K562 (cell line): ENCODE measurements around the gene AFG1L. TPM values are rescaled to one million over a fixed set of nuclear protein-coding genes. Genes with fewer than 3 reads are reported as not detected.

Experiments
- CXXC5 ChIP-seq: fragments of 250-450 bp; sonication (Bioruptor Pico); IDR thresholded peaks from 2 replicates; pipeline ENCODE4 v1.8.0; 2022; ENCODE audit warnings: inconsistent platforms, mild to moderate bottlenecking, moderate library complexity
- FOXA1 ChIP-seq: fragments of 450-650 bp; IDR thresholded peaks from 2 replicates; pipeline ENCODE4 v1.6.1; 2016; ENCODE audit warnings: mild to moderate bottlenecking, borderline replicate concordance
- KLF1 ChIP-seq: fragments of 450-650 bp; IDR thresholded peaks from 2 replicates; pipeline ENCODE4 v1.6.1; 2016; ENCODE audit warnings: missing genetic modification characterization, missing compliant biosample characterization
- SAFB2 ChIP-seq: fragments of 200-400 bp; formaldehyde crosslinking; IDR thresholded peaks from 2 replicates; pipeline ENCODE4 v1.6.1; 2018; ENCODE audit warnings: borderline replicate concordance, low read length, low read depth, moderate library complexity; ENCODE audit not compliant: severe bottlenecking
- SP1 ChIP-seq: sonication (generic); formaldehyde crosslinking; IDR thresholded peaks from 2 replicates; pipeline ENCODE4 v1.8.1; 2022; ENCODE audit warnings: mild to moderate bottlenecking, missing genetic modification reagents
- SRF ChIP-seq, 2 experiments: fragments of 250-450, 450-650 bp in 1 of 2; sonication (Bioruptor Pico) in 1 of 2; sonication (generic) in 1 of 2; formaldehyde crosslinking; IDR thresholded peaks; 2 replicates each; pipeline versions ENCODE4 v1.5.0 to v1.5.1; 2020 to 2022; ENCODE audit warnings: mild to moderate bottlenecking in 1 of 2, missing genetic modification reagents in 1 of 2
- TARDBP ChIP-seq: fragments of 450-650 bp; IDR thresholded peaks from 2 replicates; pipeline ENCODE4 v1.6.1; 2016
- TBP ChIP-seq: optimal IDR thresholded peaks from 2 replicates; pipeline ENCODE3; 2011; ENCODE audit warnings: low read depth, low read length, improper control_type of control experiment
- ZBTB7A ChIP-seq: IDR thresholded peaks from 2 replicates; pipeline ENCODE4 v1.6.1; 2011; ENCODE audit warnings: low read depth, mild to moderate bottlenecking, low read length, moderate library complexity, borderline replicate concordance; ENCODE audit not compliant: control insufficient read depth
- ZNF41 ChIP-seq: fragments of 250-450 bp; sonication (Bioruptor Pico); conservative IDR thresholded peaks from 2 replicates; pipeline ENCODE4 v1.4.0; 2020; ENCODE audit warnings: mild to moderate bottlenecking
- polyA plus RNA-seq, 8 experiments: library from polyadenylated mRNA; depleted of rRNA in 4 of 8; stranded (reverse) in 5 of 8; unstranded in 3 of 8; fragments of >200 nt; fragmentation: Nextera tagmentation in 2 of 8; fragmentation: Illumina TruSeq in 1 of 8; extraction: Ambion mirVana in 2 of 8; extraction: Trizol in 1 of 8; gene quantifications; 2 replicates each; pipeline versions ENCODE4 v1.2.1 to v1.2.3, GENCODE V29; 2011 to 2014; ENCODE audit warnings: inconsistent platforms in 1 of 8, missing spikeins in 1 of 8
- total RNA-seq, 7 experiments: library from RNA; depleted of rRNA in 6 of 7; stranded (reverse); fragments of >200 nt in 6 of 7; fragmentation: Illumina TruSeq in 2 of 7; extraction: Trizol in 2 of 7; gene quantifications; 2 replicates each; pipeline versions ENCODE4 v1.2.1 to v1.2.3, GENCODE V29; 2011 to 2021; ENCODE audit warnings: low replicate concordance in 1 of 7
- TF ChIP-seq, protein P1 (sequence below): IDR thresholded peaks from 3 replicates; pipeline ENCODE4 v1.6.1; 2011; ENCODE audit warnings: borderline replicate concordance, mild to moderate bottlenecking, moderate library complexity; ENCODE audit not compliant: insufficient read length; ENCODE audit errors: extremely low read depth
- TF ChIP-seq, protein P2 (sequence below): sonication (generic); formaldehyde crosslinking; IDR thresholded peaks from 2 replicates; pipeline ENCODE4 v1.8.1; 2023; ENCODE audit warnings: mild to moderate bottlenecking, missing genetic modification reagents
- TF ChIP-seq, protein P3 (sequence below): fragments of 450-650 bp; IDR thresholded peaks from 2 replicates; pipeline ENCODE4 v1.6.1; 2016; ENCODE audit warnings: low read depth, mild to moderate bottlenecking, moderate library complexity
- TF ChIP-seq, protein P4 (sequence below): fragments of 250-450 bp; sonication (Bioruptor Pico); IDR thresholded peaks from 2 replicates; pipeline ENCODE4 v1.4.0; 2020; ENCODE audit warnings: borderline replicate concordance

The AFG1L gene
- total and polyA plus RNA-seq, 9 of the 15 experiments (the other 6 are each of a cell fraction or from before 2014, with no cell fraction given): 2.2 to 15.5 (median 5.8) TPM

DNA sequence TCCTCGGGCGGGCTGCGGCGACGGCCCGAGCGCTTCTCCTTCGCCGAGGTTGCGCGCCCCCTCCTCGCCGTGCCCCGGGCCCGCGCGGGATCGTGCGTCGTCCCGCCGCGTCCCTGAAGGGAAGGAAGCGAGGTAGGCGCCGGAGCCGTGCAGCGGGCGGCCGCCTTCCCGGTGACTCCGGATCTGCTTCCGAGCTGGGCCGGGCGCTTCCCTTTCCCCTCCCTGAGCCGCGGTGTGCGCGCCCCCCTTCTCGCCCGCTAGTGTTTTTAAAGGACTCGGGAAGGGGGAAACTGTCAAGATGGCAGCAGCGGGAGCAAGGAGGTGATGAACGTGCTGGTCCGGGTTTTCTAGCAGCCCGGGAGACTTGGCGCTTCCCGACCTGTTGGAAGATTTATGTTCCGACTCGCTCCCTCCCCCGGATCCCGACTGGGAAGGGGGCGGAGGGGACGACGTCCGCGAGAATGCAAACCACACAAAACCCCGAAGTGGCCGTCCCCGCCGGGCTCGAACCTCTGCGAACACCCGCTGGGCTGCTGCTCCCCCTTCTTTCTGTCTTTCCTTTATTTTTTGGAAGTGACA, 265.1 kb downstream of the AFG1L start (continued):
- TF ChIP-seq, protein P1, sequence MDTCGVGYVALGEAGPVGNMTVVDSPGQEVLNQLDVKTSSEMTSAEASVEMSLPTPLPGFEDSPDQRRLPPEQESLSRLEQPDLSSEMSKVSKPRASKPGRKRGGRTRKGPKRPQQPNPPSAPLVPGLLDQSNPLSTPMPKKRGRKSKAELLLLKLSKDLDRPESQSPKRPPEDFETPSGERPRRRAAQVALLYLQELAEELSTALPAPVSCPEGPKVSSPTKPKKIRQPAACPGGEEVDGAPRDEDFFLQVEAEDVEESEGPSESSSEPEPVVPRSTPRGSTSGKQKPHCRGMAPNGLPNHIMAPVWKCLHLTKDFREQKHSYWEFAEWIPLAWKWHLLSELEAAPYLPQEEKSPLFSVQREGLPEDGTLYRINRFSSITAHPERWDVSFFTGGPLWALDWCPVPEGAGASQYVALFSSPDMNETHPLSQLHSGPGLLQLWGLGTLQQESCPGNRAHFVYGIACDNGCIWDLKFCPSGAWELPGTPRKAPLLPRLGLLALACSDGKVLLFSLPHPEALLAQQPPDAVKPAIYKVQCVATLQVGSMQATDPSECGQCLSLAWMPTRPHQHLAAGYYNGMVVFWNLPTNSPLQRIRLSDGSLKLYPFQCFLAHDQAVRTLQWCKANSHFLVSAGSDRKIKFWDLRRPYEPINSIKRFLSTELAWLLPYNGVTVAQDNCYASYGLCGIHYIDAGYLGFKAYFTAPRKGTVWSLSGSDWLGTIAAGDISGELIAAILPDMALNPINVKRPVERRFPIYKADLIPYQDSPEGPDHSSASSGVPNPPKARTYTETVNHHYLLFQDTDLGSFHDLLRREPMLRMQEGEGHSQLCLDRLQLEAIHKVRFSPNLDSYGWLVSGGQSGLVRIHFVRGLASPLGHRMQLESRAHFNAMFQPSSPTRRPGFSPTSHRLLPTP: no peak
- TF ChIP-seq SP1 (peak; percentile 54; the same call in 1 of the 2 replicates), ZNF41 (CRISPR knock-in tag) (no peak), TBP (peak; percentile 16), SRF (CRISPR knock-in tag; IDR thresholded peaks at IDR 0.05) (no peak), CXXC5 (CRISPR knock-in tag) (peak; percentile 43; the same call in 1 of the 2 replicates), ZBTB7A (no peak), TARDBP (no peak), SAFB2 (no peak), FOXA1 (no peak), KLF1 (tag) (no peak)
- TF ChIP-seq, protein P2, sequence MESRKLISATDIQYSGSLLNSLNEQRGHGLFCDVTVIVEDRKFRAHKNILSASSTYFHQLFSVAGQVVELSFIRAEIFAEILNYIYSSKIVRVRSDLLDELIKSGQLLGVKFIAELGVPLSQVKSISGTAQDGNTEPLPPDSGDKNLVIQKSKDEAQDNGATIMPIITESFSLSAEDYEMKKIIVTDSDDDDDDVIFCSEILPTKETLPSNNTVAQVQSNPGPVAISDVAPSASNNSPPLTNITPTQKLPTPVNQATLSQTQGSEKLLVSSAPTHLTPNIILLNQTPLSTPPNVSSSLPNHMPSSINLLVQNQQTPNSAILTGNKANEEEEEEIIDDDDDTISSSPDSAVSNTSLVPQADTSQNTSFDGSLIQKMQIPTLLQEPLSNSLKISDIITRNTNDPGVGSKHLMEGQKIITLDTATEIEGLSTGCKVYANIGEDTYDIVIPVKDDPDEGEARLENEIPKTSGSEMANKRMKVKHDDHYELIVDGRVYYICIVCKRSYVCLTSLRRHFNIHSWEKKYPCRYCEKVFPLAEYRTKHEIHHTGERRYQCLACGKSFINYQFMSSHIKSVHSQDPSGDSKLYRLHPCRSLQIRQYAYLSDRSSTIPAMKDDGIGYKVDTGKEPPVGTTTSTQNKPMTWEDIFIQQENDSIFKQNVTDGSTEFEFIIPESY (CRISPR knock-in tag): peak; percentile 10; the same call in 1 of the 2 replicates
- TF ChIP-seq, protein P3, sequence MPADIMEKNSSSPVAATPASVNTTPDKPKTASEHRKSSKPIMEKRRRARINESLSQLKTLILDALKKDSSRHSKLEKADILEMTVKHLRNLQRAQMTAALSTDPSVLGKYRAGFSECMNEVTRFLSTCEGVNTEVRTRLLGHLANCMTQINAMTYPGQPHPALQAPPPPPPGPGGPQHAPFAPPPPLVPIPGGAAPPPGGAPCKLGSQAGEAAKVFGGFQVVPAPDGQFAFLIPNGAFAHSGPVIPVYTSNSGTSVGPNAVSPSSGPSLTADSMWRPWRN: 0 out of 2 replicates have a peak, but pooled peaks have one; percentile 43
- TF ChIP-seq, protein P4, sequence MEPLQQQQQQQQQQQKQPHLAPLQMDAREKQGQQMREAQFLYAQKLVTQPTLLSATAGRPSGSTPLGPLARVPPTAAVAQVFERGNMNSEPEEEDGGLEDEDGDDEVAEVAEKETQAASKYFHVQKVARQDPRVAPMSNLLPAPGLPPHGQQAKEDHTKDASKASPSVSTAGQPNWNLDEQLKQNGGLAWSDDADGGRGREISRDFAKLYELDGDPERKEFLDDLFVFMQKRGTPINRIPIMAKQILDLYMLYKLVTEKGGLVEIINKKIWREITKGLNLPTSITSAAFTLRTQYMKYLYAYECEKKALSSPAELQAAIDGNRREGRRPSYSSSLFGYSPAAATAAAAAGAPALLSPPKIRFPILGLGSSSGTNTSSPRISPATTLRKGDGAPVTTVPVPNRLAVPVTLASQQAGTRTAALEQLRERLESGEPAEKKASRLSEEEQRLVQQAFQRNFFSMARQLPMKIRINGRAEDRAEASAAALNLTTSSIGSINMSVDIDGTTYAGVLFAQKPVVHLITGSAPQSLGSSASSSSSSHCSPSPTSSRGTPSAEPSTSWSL (CRISPR knock-in tag): no peak
